HG02970 (cell line): Measurements from ENCODE around the gene PHAF1.

Experiments used
- ATAC-seq: cut with Tn5 transposase; IDR thresholded peaks from one replicate; pipeline ENCODE4 v1.9.1; 2021; ENCODE audit warnings: mild to moderate bottlenecking, moderate library complexity, moderate number of reproducible peaks; ENCODE audit not compliant: unreplicated experiment, low FRiP score

Gene PHAF1

GRCh38 chr16:67177743-67178699, 68.3 kb downstream of the PHAF1 start:
- no peak for ATAC-seq

- ATAC-seq: no peak
Observed at GRCh38 chr16:67179421-67180080, 69.8 kb downstream of the PHAF1 start.

- ATAC-seq: no peak
Observed at GRCh38 chr16:67180166-67180565, 70.4 kb downstream of the PHAF1 start.

- no peak for ATAC-seq
Observed at GRCh38 chr16:67181346-67181745, 71.6 kb downstream of the PHAF1 start.

- no peak for ATAC-seq
Observed at GRCh38 chr16:67182288-67182687, 72.5 kb downstream of the PHAF1 start.

- ATAC-seq: no peak
Observed at GRCh38 chr16:67183284-67183626, 73.5 kb downstream of the PHAF1 start.

- peak; percentile 88 for ATAC-seq
Observed at GRCh38 chr16:67183627-67184452, 74.1 kb downstream of the PHAF1 start, which contains the start of gene MATCAP1. Gene MATCAP1, minus strand, starts transcription at chr16:67183963. Its CDS starts 3,353 bp downstream, at chr16:67180610.

GRCh38 chr16:67184453-67184994, 74.8 kb downstream of the PHAF1 start:
- ATAC-seq: peak; percentile 3

GRCh38 chr16:67184995-67185650, 75.4 kb downstream of the PHAF1 start:
- ATAC-seq: no peak

- ATAC-seq: no peak
Observed at GRCh38 chr16:67185651-67186134, 76.0 kb downstream of the PHAF1 start.

- no peak for ATAC-seq
Observed at GRCh38 chr16:67186550-67186950, 76.8 kb downstream of the PHAF1 start.

GRCh38 chr16:67187175-67187890, 77.6 kb downstream of the PHAF1 start:
- no peak for ATAC-seq

GRCh38 chr16:67188323-67188722, 78.6 kb downstream of the PHAF1 start:
- no peak for ATAC-seq

GRCh38 chr16:67188798-67189197, 79.1 kb downstream of the PHAF1 start:
- ATAC-seq: no peak

- ATAC-seq: no peak
Observed at GRCh38 chr16:67190041-67190440, 80.3 kb downstream of the PHAF1 start, which contains the start of gene EXOC3L1. Gene EXOC3L1, minus strand, starts transcription at chr16:67190136. Its CDS starts 460 bp downstream, at chr16:67189676.

GRCh38 chr16:67190448-67191399, 81.0 kb downstream of the PHAF1 start:
- ATAC-seq: no peak

- no peak for ATAC-seq
Observed at GRCh38 chr16:67191411-67191994, 81.8 kb downstream of the PHAF1 start.
